Measurements from ENCODE around the gene VWA5B1. TPM values are rescaled to one million over a fixed set of nuclear protein-coding genes. Genes with fewer than 3 reads are reported as not detected.

Gene VWA5B1
- total and polyA plus RNA-seq, 2 donors (not counting 3 experiments of a cell fraction or from before 2014, with no cell fraction given): not detected

DNA sequence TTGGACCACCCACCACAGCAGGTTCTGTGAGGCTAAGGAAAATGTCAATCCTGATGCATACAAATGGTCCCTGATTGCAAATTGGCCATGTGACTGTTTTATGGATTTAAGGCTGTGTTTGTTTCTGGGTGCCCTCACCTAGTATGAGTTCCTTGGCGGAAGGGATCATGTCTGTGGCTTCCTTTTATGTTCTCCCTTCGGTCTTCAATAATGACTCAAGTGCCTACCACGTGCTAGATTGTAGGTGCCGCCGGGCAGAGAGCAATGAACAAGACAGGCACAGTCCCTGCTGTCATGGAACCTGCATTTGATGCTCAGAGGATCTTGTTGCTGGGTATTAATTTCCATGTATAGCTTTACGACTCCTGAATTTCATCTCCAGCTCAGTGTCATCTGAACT is 9.8 kb upstream of the VWA5B1 start:
- Histone ChIP-seq H3K36me3 (ENCODE audit: control insufficient read depth in 2 of 2, extremely low read depth in 1 of 2, insufficient read depth in 2 of 2, low read length in 2 of 2) (no peaks in the 10 kb centered on the region), H2AFZ (ENCODE audit: low read depth, low read length) (no peak overlapping the region), H4K20me1 (replicated peaks; ENCODE audit: control insufficient read depth, extremely low read depth, insufficient read depth, low read length) (no peaks in the 10 kb centered on the region), H3K27ac (ENCODE audit: insufficient read depth, low read depth, low read length) (no peak overlapping the region), H3K4me2 (ENCODE audit: insufficient read depth, low read length) (no peak overlapping the region), H3K9me1 (replicated peaks; ENCODE audit: control insufficient read depth, extremely low read depth, insufficient read depth, low read length) (no peaks in the 10 kb centered on the region), H3K4me1 (ENCODE audit: control insufficient read depth, extremely low read depth, insufficient read depth, low read length) (no peaks in the 10 kb centered on the region), H3K79me2 (ENCODE audit: control insufficient read depth, insufficient read depth, low read length) (no peaks in the 10 kb centered on the region), H3K27me3 (ENCODE audit: control insufficient read depth in 2 of 2, insufficient read depth in 2 of 2, low read length in 2 of 2) (no peaks in the 10 kb centered on the region), H3K9ac (replicated peaks; ENCODE audit: extremely low read depth, insufficient read depth, low read length) (no peak overlapping the region), H3K4me3 (replicated peaks in 1 of 3; ENCODE audit: insufficient read depth in 1 of 3, low read depth in 1 of 3, low read length in 3 of 3) (no peak overlapping the region), H3K9me3 (replicated peaks; ENCODE audit: control insufficient read depth, insufficient read depth, low read length) (no peaks in the 10 kb centered on the region)
- DNase-seq (ENCODE audit: low read depth, low spot score): no peak
- no peak for FAIRE-seq
- TF ChIP-seq FOS (IDR thresholded peaks at IDR 0.05; ENCODE audit: borderline replicate concordance, insufficient read depth, low read length) (no peak), POLR2A (IDR thresholded peaks at IDR 0.05; ENCODE audit: low read depth, low read length) (no peak), POLR2AphosphoS5 (IDR thresholded peaks at IDR 0.05; ENCODE audit: insufficient read depth, low read depth, low read length) (no peak)
- CTCF ChIA-PET: interaction anchor here (1.0 kb wide), 1 partner anchor 8 kb away, joined by 3 read pairs; no protein-coding TSS in a partner anchor
- dilution Hi-C loops (cut with MboI; ENCODE audit: extremely low pct_ligation_motif_present, low sequenced_read_pairs) (no loop called here), intact Hi-C loops (cut with micrococcal nuclease) (no loop called here)
- POLR2A ChIA-PET: no interaction called here
- BruUV-seq (replicated peaks): no TSS peak

DNA sequence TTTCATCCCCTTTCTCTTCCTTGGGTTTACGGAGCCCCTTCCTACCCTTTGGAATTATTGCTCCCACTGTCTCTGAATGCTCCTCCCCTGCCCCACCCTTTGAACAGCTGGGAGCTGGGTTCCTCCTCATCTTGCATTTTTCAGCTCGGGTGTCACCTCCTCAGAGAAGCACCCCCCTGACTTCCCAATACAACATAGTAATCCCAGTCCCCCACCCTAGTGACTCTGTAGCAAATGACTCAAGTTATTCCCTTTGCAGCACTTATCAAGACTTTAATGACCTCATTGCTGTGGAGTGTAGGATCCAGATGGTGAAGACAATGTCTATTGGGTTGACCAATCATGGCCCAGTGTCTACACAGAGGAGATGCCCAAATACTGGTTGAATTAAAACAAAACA is 8.9 kb upstream of the VWA5B1 start:
- no peak overlapping the region for H2AFZ ChIP-seq (ENCODE audit: low read depth, low read length)
- dilution Hi-C loops (cut with MboI; ENCODE audit: extremely low pct_ligation_motif_present, low sequenced_read_pairs): no loop called here
- no peaks in the 10 kb centered on the region for H3K79me2 ChIP-seq (ENCODE audit: control insufficient read depth, insufficient read depth, low read length)
- H3K4me3 ChIP-seq (replicated peaks in 1 of 3; ENCODE audit: insufficient read depth in 1 of 3, low read depth in 1 of 3, low read length in 3 of 3): no peak overlapping the region
- FAIRE-seq (no peak), DNase-seq (ENCODE audit: low read depth, low spot score) (no peak)
- H3K9me3 ChIP-seq (replicated peaks; ENCODE audit: control insufficient read depth, insufficient read depth, low read length): no peaks in the 10 kb centered on the region
- TF ChIP-seq POLR2AphosphoS5 (IDR thresholded peaks at IDR 0.05; ENCODE audit: insufficient read depth, low read depth, low read length): no peak
- TF ChIP-seq EZH2 (IDR thresholded peaks at IDR 0.05; ENCODE audit: borderline replicate concordance, low read depth, low read length, severe bottlenecking): no peak
- intact Hi-C loops (cut with micrococcal nuclease): no loop called here
- H3K27ac ChIP-seq (ENCODE audit: insufficient read depth, low read depth, low read length): no peak overlapping the region
- ChIA-PET POLR2A (no interaction called here), CTCF (interaction anchor here (1.0 kb wide), 1 partner anchor 9 kb away, joined by 3 read pairs; no protein-coding TSS in a partner anchor)
- no peak overlapping the region for H3K4me2 ChIP-seq (ENCODE audit: insufficient read depth, low read length)
- H3K9ac ChIP-seq (replicated peaks; ENCODE audit: extremely low read depth, insufficient read depth, low read length): no peak overlapping the region
- H4K20me1 ChIP-seq (replicated peaks; ENCODE audit: control insufficient read depth, extremely low read depth, insufficient read depth, low read length): no peaks in the 10 kb centered on the region
- no peaks in the 10 kb centered on the region for H3K27me3 ChIP-seq (ENCODE audit: control insufficient read depth in 2 of 2, insufficient read depth in 2 of 2, low read length in 2 of 2)
- H3K4me1 ChIP-seq (ENCODE audit: control insufficient read depth, extremely low read depth, insufficient read depth, low read length): no peaks in the 10 kb centered on the region
- no peaks in the 10 kb centered on the region for H3K9me1 ChIP-seq (replicated peaks; ENCODE audit: control insufficient read depth, extremely low read depth, insufficient read depth, low read length)
- no peaks in the 10 kb centered on the region for H3K36me3 ChIP-seq (ENCODE audit: control insufficient read depth in 2 of 2, extremely low read depth in 1 of 2, insufficient read depth in 2 of 2, low read length in 2 of 2)
- no TSS peak for BruUV-seq (replicated peaks)
